Medulla oblongata (tissue), 1 donor: ENCODE data around the gene CDYL2.

Source experiments
- DNase-seq: peaks from one replicate; pipeline ENCODE4 v3.0.0-alpha.2; 2015; ENCODE audit errors: extremely low spot score

The CDYL2 gene

GRCh38 chr16:80705596-80705995 is 98.8 kb downstream of the CDYL2 start:
- no peak for DNase-seq

DNA sequence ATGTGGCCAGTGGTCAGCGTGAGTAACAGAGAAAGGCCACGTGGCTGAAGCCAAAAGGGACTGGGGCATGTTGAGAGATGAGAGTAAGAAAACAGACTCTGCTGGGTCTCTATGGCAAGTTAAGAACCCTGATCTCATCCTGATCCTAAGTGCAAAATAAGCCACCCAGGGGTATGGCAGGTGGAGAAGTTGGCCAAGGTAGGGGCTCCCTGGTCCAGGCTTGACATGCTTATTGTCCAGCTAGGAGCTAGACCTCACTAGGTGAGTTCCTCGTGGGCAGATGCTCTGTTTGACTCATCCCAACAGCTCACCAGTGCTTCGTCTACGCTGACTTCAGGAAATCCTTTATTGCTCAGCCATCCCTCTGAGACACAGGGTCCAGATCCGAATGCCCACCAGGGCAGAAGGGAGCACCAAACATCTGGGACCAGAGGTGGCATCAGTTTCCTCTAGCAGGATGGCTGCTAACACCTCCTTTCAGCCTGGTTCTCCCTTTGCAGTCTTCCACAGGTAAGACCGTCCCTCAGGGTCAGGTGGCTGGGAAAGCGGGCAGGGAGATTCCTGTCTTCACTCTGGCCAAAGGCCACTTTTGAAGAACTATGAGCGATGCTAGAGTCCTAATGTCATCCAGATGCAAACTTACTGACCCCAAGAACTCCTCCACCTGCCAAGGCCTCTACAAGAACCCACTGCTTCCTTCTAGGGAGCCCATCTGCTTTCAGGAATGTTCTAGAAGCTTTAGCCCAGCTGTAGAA is 99.5 kb downstream of the CDYL2 start:
- no peak for DNase-seq

GRCh38 chr16:80703131-80704071 is 101.0 kb downstream of the CDYL2 start:
- no peak for DNase-seq

DNA sequence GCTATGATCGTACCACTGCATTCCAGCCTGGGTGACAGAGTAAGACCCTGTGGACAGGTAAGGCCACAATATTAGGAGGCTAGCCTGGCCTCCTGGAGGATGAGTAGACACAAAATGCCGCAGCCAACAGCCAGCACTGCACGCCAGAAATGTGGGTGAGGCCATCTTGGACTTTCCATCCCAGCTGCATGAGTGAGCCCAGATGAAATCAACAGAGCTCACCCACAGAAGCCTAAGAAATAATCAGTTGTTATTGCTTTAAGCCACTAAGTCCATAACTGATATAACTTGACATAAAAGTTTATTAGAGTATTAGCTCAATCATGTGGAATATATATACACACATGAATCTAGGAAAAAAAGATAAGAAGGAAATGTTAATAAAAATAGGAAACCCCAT is 101.7 kb downstream of the CDYL2 start:
- DNase-seq, result no peak

DNA sequence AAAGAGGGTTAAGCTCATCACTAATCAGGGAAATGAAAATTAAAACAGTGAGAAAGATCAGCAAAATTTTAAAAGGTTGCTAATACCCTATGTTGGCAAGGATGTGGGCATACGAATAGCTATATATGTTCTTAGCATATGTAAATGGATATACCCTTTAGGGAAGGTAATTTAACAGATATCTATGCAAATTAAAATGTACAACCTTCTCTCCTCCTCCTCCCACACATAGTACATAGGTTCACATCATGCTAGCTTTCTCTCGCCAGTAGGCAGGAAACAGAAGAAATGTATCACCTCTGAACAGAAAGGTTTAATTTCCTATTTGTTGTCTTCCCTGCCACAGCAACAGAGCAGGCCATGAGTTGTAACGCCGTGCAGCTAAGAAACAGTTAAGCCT is 103.8 kb downstream of the CDYL2 start:
- no peak for DNase-seq

- DNase-seq, result no peak
Measured at GRCh38 chr16:80695020-80695419, 109.4 kb downstream of the CDYL2 start.

DNA sequence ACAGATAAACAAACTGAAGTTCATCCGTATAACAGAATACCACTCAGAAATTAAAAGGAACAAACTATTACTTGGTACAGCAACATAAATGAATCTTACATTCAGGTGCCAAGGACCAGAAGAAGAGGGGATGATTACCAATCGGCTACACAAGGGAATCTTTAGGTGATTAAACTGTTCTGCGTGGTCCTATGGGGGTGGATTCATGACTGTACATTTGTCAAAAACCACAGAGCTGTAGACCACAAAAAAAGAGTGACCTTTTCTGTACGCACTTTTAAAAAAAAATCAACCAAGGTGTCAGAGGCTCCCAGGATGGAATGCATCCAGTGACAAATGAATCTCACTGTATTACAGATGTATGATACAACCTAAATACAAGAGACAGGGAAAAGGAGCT is 110.8 kb downstream of the CDYL2 start:
- DNase-seq, result no peak

GRCh38 chr16:80692270-80692669 is 112.1 kb downstream of the CDYL2 start:
- DNase-seq, result no peak

DNA sequence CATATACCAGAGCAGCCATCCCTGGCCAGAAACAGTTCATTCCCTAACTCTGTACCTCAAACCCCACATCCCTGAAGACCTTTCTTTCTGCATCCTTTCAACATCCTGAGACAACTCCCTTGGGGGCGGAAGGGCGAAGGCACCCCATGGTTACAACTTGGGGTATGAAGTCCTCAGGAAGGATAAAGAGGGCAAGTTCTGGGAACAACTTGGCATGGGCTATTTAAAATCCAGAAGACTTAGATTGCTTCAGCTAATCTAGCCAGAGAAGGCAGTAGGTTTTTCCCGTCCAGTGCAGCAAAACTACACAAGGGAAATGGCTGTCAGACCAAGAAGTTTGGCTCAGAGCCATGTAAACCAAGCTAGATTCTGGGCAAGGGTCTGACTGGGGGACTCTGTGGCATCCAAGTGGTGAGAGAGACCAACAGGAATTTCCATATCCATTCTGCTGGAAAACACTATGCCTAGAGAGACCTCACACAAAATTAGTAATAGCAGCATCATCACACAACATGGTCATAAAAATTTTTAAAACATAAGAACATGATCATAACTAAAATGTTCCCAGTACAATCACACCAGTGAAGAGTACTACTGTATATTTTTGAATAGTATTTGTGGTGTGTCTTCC is 113.2 kb downstream of the CDYL2 start:
- DNase-seq, result no peak

DNA sequence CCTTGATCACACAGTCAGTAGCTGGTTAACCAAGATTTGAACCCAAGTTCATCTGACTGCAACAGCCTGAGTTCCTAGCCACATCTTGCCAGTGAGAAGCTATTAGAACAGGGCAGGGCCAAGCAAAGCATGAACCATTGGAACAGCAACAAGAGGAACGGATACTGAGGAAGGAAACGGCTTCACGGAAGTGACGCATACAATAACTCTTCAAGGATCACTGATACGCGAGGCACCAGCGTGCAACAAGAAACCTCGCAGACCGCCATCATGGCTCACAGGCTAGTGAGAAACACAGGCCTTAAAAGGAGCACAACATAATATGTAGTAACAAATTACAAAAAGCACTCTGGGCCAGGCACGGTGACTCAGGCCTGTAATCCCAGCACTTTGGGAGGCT is 114.9 kb downstream of the CDYL2 start:
- no peak for DNase-seq

DNA sequence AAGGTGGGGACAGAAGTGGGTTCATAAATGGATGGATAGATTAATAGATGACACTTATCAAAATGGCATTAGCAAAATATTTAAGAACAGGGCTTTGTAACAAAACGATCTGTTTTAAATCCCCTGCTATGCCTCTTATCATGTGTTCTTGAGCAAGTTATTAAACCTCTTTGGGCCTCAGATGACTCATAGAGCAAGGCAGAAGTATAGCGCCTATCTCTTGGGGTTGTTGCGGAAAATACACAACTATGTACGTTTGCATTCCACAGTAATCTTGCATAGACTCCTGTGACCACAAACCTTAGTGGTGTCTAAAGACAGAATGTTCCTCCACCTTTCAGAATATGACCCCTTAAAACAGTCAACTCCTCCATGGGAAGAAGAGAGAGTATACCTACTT is 116.8 kb downstream of the CDYL2 start:
- DNase-seq, result no peak

DNA sequence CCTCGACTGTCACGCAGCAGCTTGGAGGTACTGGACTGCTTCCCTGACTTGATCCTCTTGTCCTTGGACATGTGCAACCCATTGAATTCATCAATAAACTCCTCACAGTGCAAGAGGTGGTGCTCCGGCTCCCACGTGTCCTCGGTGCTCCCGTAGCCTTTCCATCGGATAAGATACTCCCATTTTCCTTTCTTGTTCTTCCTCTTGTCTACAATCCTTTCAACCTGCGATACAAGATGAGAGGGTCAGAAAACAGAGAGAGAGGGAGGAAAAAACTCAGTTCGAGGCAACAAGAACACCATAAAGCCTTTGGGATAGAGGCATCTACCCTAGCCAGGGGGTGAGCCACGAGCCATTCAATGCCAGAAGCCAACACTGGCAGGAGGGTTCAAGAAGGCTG is 119.5 kb downstream of the CDYL2 start:
- DNase-seq, result no peak

DNA sequence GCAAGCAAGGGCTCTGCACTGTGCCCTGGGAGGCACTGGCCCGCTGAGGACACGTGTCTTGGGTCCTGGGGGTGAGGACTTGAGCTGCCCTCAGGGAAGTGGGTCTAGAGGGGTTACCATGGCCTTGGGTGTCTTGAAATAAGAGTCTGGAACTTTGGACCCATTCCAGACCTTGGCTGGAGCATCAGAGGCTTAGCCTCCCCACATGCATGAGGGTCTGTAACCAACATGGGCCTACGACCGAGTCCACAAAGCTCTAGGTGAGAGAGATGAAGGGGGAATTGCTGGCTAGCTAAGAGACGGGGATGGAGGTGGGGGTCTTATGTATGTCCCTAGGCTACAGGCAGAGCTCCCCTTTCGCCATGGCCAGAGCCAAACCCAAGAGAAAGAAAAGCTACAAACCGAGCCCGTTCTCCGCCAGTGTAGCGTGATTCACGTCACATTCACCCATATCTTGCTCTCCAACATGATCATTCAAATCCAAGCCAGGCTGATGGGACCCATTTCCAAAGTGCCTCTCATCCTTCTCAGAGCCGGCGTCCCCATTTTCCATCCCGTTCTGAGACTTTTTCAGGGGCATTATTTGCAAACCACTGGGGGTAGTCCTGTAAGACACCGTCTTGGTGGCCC is 120.1 kb downstream of the CDYL2 start:
- DNase-seq, result no peak

DNA sequence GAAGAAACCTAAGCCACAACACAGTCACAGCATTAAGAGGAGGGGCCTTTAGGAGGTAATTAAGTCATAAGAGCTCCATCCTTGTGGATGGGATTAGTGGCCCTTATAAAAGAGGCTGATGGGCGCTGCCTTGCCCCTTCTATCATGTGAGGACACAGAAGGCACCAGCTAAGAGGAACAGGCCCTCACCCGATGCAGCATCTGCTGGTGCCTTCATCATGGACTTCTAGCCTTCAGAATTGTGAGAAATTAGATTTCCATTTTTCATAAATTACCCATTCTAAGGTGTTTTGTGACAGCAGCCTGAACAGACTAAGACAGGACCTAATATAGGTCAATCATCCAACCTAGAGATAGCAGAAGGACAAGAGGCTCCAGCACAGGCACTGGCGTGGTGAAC is 120.8 kb downstream of the CDYL2 start:
- DNase-seq, result no peak

DNA sequence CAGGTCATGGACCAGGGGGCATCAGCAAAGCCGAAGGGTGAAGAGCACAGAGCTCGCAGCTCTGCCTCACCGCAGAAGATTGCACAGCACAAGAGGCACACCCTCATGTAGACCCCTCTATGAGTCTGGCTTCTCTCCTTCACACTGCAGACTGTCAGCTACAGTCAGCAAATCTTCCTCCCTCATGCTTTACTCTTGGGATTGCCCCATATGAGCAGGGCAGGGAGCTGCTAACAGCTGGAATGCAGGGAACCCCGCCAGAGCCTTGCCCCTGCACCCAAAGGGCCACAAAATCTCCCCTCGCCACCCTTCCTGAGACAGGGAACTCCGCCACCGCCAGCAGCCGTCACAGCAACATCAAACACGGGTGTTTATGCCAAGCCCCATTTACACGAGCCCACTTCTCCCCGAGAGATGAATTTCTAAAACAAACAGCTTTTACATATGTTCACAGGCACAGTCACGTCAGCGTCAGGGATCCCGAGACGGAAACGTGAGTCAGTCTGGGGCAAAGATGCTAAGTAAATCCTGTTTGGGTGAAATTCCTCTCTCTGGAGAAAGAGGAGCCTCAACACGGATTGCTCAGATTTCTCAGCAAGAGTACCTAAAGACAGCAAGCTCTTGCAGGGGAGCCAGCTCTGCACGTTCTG is 121.9 kb downstream of the CDYL2 start:
- DNase-seq, result no peak

GRCh38 chr16:80681436-80681835 is 123.0 kb downstream of the CDYL2 start:
- no peak for DNase-seq

DNA sequence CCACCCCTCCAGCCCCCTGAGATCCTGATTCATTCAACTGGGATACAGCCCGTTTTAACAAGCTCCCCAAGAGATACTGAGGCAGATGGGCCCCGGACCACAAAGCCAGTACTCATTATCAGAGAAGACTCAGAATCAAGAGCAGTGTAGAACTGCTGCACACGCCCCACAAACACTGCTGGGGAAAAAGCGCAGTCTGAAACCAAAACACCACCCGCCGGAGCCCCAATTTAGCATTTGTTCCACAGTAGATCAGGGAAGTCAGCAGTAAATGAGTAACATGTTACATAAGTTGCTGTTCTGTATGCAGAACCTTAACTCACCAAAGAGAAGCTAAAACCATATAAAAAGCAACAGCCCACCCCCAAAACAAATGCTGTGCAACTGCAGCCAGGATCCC is 123.6 kb downstream of the CDYL2 start:
- DNase-seq, result no peak

DNA sequence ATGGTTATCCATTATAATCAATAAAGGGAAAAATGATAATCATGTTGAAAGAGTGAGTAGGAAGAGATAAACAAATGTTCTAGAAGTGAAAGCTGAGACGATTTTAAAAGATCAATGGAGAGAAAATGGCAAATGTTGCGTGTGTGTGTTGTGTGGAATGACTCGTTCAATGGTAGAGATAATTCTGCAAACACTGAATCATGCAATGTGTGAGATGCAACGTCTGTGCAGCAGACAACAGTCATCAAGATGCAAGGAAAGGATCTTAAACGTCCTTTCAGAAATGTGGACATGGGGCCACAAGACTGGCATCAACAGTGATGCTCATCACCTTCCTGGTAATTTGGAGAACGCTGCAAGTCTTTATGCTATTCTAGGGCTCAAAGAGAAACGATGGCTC is 124.4 kb downstream of the CDYL2 start:
- DNase-seq, result no peak

DNA sequence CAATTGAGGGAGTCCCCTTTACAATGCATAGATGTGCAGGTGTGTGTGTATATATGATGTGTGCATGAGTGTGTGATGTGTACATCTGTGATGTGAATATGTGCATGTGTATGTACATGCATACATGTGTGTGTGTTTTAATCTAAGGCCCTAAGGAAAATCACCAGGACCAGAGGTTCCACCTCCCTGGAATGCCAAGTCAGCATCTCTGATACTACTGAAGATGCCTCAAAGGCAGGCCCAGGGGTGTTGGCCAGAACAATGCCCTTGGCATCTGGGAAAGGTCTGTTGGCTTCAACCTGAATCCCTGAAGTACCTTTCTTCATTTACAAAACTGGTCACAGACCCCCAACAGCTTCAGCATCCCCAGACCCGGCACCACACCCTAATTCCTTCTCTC is 129.5 kb downstream of the CDYL2 start:
- no peak for DNase-seq

- no peak for DNase-seq
Measured at GRCh38 chr16:80672379-80672778, 132.0 kb downstream of the CDYL2 start.

GRCh38 chr16:80671281-80671849 is 133.0 kb downstream of the CDYL2 start:
- peak; percentile 16 for DNase-seq
